Thyroid gland (tissue), 4 donors: ENCODE measurements around the gene ASIC5.

Experiments
- CTCF ChIP-seq, 6 experiments: fragments of 200-600 bp in 3 of 6; fragments of 450-650 bp in 3 of 6; sonication (generic) in 3 of 6; IDR thresholded peaks; one replicate each; pipeline ENCODE4 v1.5.1; 2016 to 2019; ENCODE audit warnings: antibody characterized with exemption in 6 of 6, mild to moderate bottlenecking in 2 of 6, inconsistent platforms in 1 of 6, moderate library complexity in 1 of 6
- POLR2A ChIP-seq, 2 donors: fragments of 450-650 bp; IDR thresholded peaks; one replicate each; pipeline ENCODE4 v1.6.1; 2017; ENCODE audit warnings: antibody characterized with exemption in 2 of 2, mild to moderate bottlenecking in 2 of 2, moderate library complexity in 1 of 2

GRCh38 chr4:155900381-155900780 lies 34.3 kb upstream of the ASIC5 start:
- TF ChIP-seq CTCF (IDR thresholded peaks at IDR 0.05): no peak
- TF ChIP-seq POLR2A (IDR thresholded peaks at IDR 0.05): no peak
